ENCODE measurements around the gene SIGLEC9. TPM values are rescaled to one million over a fixed set of nuclear protein-coding genes. Genes with fewer than 3 reads are reported as not detected.
"Not testable (repeated sequence)": the region's sequence is repeated elsewhere in the genome, so short reads cannot be mapped to it uniquely, and the experiment has no call there.

Gene SIGLEC9
- total RNA-seq, 2 experiments from 2014 or later: 0.29 to 0.48 TPM

DNA sequence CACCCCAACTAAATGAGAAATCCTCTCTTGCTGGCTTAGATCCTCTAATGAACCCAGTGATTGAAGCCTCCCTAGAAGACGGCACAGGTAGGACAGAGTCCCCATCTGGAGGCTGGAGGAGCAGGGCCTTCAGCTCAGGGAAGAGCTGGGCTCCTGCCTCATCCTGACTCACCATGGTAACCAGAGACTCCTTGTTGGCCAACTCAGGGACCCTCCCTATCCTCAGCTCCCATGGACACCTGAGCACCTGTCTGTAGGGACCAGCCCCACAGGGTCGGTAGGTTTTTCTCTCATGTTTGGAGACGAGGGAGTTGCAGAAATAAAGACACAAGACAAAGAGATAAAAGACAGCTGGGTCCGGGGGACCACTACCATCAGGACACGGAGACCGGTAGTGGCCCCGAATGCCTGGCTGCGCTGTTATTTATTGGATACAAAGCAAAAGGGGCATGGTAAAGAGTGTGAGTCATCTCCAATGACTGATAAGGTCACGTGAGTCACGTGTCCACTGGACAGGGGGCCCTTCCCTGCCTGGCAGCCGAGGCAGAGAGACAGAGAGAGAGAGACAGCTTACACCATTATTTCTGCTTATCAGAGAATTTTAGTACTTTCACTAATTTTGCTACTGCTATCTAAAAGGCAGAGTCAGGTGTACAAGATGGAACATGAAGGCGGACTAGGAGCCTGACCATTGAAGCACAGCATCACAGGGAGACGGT lies 44.0 kb downstream of the SIGLEC9 start:
- ChIA-PET CTCF (interaction anchor here (0.5 to 1.6 kb wide), 2 partner anchors 10 to 65 kb away, joined by 4 to 6 read pairs; no protein-coding TSS in a partner anchor), POLR2A (no interaction called here)

- CTCF ChIA-PET: interaction anchor here (1.3 to 1.6 kb wide), 2 partner anchors 11 to 153 kb away, joined by 4 to 6 read pairs; no protein-coding TSS in a partner anchor
- POLR2A ChIA-PET: not testable (repeated sequence)
Measured at GRCh38 chr19:51169283-51169918, 44.7 kb downstream of the SIGLEC9 start.

DNA sequence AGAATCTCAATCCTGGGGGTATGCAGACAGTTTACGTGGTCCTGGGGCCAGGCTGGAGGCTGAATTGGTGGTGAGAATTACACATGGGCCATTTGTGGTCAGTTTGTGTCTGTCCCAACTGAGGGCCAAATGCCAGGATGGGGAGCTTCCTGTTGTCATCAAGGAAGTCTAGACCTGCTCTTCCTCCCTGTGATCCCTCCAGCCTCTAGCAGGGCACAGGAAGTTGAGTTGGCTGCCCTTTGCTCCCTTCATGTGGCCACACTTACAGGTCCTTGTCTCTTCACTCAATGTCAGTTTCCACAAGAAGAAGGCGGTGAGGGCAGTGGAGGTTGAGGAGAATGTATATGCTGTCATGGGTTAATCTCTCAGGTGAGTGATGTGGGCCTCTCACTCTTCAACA lies 47.5 kb downstream of the SIGLEC9 start:
- ChIA-PET CTCF (no interaction called here), POLR2A (no interaction called here)

DNA sequence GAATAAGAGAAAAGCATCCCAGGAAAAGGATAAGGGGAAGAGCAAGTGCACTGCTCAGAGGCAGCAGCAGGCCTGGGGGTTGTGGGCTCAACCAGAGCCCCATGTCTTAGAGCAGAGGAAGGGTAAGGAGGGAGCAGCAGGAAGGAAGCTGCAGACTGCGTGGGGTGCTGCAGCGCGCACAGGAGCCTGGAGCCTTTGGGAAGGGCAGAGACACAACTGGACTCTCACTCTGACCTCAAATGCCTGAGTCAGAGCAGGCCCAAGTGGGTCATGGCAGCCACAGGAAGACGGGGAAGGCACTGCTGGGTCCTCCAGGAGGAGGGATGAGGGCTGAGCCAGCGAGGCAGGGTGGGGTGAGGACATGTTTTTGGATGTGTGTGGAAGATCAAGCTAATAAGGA lies 49.0 kb downstream of the SIGLEC9 start:
- POLR2A ChIA-PET: no interaction called here
- CTCF ChIA-PET: no interaction called here

DNA sequence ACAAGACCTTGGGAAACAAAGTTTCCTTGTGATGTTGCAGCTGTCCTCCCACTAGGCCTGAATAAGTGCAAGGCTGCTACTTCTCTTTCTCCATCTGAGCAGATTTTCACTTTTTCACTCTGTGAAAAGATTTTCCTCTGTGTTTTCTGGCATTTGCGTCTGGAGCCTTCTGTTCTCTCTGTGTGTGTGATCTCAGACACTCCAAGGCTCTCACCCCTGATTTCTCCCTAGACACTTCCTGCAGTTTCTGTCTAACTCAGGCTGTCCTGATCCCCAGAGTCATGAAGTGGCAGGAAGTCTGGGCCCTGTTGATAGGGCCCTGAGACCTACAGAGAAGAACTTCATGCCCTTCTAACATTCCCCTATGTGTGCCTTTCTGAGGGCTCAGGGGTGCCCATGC lies 54.5 kb downstream of the SIGLEC9 start:
- ChIA-PET POLR2A (no interaction called here), CTCF (interaction anchor here (1.0 kb wide), 1 partner anchor 11 kb away, joined by 3 read pairs; no protein-coding TSS in a partner anchor)

Other genes with a start within 250 kb of the SIGLEC9 start
- gene KLK4, start 213.5 kb upstream of the SIGLEC9 start, total RNA-seq: not detected
- gene KLK5, start 171.9 kb upstream of the SIGLEC9 start, total RNA-seq: not detected
- gene KLK6, start 155.3 kb upstream of the SIGLEC9 start, total RNA-seq: not detected
- gene KLK7, start 141.0 kb upstream of the SIGLEC9 start, total RNA-seq: not detected
- not detected for gene KLK8, start 123.3 kb upstream of the SIGLEC9 start, total RNA-seq
- not detected for gene KLK10, start 105.2 kb upstream of the SIGLEC9 start, total RNA-seq
- gene KLK11, start 98.3 kb upstream of the SIGLEC9 start, total RNA-seq: not detected
- gene KLK12, start 89.9 kb upstream of the SIGLEC9 start, total RNA-seq: not detected
- not detected for gene KLK13, start 59.8 kb upstream of the SIGLEC9 start, total RNA-seq
- under 1 TPM; 0.21 to 0.57 TPM for gene KLK14, start 42.0 kb upstream of the SIGLEC9 start, total RNA-seq
- 10 to 100 TPM; 11.5 to 12.1 TPM for gene CTU1, start 16.5 kb upstream of the SIGLEC9 start, total RNA-seq
- gene SIGLEC7, start 17.4 kb downstream of the SIGLEC9 start, total RNA-seq: not detected
- gene CD33, start 100.2 kb downstream of the SIGLEC9 start, total RNA-seq: under 1 TPM in 1 of 2 experiments, not detected in 1; 0.13 TPM
- gene SIGLECL1, start 126.2 kb downstream of the SIGLEC9 start, total RNA-seq: not detected
- gene IGLON5, start 186.7 kb downstream of the SIGLEC9 start, total RNA-seq: under 1 TPM; 0.19 to 0.21 TPM
- gene VSIG10L, start 217.2 kb downstream of the SIGLEC9 start, total RNA-seq: 1 to 10 TPM; 3.3 to 3.8 TPM
- gene ETFB, start 241.5 kb downstream of the SIGLEC9 start, total RNA-seq: 100 to 1,000 TPM; 127 to 130 TPM
- 10 to 100 TPM; 21.6 to 22.3 TPM for gene CLDND2, start 244.1 kb downstream of the SIGLEC9 start, total RNA-seq
- 100 to 1,000 TPM; 835 to 848 TPM for gene NKG7, start 247.7 kb downstream of the SIGLEC9 start, total RNA-seq

Data from activated CD8-positive, alpha-beta memory T cell treated with anti-CD3 and anti-CD28 coated beads for 36 hours (primary cell).